Activated CD4-positive, alpha-beta T cell treated with anti-CD3 and anti-CD28 coated beads, Interleukin-2, amount 50 U/mL, for 24 hours (primary cell): ENCODE data around the gene ELAVL1.
"Not testable (repeated sequence)": the region's sequence is repeated elsewhere in the genome, so short reads cannot be mapped to it uniquely, and the experiment has no call there.

Source experiments
- DNase-seq, 2 donors: peaks; one replicate each; pipeline ENCODE4 v3.0.0-alpha.2; 2020; ENCODE audit warnings: low read depth in 1 of 2, low spot score in 1 of 2

ELAVL1 gene

DNA sequence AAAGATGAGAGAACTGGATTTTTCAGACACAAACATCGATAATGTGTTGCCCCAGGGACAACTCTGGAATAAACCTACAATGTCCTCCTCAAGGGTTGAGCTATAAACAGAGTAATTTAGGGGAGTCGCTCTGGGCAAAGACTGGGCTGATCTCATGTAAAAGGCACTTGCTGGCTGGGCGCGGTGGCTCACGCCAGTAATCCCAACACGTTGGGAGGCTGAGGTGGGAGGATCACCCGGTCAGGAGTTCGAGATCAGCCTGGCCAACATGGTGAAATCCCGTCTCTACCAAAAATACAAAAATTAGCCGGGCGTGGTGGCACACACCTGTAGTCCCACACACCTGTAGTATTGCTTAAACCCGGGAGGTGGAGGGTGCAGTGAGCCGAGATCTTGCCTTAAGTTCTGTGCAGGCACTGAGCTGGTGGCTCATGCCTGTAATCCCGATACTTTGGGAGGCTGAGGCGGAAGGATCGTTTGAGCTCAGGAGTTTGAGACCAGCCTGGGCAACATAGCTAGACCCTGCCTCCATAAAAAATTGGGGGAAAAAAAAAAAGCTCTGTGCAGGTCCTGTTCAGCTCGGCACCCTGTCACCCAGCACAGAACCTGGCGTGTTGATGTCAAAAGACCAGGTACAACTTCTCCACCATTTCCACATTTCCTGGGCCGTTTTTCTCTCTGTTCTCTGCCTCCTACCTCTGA lies 63.4 kb downstream of the ELAVL1 start:
- no peak for DNase-seq

DNA sequence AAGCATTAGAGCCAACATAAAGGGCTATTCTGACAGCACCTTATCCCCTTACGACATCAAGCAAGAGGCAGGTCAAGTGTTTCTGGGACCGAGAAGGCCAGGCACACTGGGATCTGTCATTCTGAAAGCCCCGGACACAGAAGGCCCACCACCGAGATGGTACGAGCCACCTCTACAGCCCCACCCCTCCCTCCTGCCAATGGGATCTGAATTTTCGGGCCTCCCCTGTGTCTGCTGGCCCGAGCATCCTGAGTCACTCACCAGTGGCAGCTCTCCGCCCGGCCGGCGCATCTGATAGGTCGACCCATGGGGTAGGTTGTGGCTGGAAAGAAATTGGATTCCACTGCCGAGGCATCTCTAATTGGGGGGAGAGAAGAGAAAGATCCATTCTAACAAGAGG lies 64.6 kb downstream of the ELAVL1 start:
- no peak for DNase-seq

DNA sequence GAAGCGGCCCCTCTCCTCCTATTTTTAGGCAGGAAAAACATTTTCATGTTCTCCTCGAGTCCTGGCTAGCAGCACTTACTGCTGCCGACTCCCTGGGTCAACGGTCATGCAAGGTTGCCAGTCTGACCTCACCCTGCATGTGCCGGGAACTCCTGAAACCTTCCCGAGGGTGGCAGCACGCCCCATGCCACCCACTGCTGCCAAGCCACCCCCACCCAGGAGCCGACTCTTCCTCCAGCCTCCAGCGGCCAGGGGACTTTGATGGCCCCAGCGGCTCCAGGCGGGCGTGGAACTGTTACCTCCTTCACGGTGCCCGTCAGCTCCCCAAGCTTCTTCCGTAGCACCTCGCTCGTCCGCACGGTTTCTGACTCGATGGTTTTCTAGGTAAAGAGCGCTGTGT lies 70.7 kb downstream of the ELAVL1 start:
- no peak for DNase-seq

DNA sequence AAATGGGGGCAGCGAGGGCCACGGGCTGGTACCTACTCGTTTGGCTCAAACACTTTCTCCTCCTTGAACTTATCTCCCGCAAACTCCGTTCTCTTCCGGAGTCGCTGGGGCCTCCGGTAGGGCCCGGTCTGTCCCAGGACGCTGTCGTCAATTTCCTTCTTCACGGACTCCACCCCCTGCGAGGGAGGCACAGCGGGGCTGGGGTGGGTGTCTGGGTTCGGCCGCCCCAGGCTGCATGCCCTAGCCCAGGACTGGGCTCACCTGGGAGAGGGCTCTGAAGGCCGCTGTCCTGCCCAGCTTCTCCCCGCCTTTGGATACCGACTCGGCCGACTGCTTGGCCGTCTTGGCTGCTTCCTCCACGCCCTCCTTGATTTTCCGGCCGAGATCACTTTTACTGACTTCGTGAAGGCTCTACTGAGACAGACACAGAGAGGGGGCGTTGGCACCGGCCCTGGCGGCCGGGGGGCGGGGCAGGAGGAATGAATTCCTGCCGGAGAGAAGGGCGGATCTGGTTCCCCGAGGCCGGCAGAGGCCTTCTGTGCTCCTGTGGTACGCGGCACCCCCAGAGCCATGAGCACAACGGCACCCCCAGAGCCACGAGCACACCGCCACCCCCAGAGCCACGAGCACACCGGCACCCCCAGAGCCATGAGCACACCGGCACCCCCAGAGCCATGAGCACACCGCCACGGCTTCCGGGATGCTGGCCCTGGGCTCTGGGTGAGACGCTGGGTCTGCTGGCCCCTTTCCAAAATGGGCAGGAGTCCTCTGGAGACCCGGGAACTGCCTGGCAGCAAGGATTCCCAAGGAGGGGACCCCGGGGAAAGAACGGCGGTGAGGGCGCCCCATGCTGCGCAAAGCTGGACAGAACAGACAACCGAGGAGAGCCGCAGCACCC lies 71.4 kb downstream of the ELAVL1 start:
- DNase-seq = no peak

DNA sequence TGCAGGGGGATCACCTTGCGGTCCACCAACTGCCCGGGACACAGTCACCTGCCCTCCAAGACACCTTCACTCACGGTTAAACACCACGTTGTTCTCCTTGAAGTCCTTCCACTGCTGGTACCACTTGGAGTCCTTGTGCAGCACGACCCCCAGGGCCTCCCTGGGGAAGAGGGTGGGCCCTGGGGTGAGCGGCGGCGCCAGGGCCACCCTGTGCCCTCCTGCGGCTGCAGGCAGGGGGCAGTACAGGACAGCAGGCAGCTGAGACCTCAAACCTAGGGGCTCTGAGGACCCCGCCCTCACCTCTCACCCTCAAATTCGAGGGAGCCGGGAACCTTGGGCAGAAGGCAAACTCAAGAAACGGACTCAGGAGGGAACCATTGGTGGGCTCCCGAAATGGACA lies 72.0 kb downstream of the ELAVL1 start:
- no peak for DNase-seq

DNA sequence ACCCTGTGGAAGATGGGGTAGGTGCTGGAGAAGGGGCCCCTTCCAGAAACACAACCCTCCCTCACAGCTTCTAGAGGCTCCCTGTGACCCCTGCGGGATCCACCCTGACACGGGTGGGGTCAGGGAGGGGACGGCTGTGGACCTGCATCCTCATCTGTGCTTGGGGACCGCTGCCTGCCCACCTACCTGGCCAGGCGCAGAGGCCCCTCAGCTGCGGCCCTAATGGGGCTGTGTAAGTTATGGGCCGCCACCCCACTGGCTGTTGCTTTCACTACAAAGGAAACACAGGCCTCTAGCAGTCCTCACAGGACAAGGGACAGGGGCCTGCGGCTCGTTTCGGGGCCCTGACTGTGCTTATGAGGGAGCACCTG lies 72.5 kb downstream of the ELAVL1 start:
- no peak for DNase-seq

DNA sequence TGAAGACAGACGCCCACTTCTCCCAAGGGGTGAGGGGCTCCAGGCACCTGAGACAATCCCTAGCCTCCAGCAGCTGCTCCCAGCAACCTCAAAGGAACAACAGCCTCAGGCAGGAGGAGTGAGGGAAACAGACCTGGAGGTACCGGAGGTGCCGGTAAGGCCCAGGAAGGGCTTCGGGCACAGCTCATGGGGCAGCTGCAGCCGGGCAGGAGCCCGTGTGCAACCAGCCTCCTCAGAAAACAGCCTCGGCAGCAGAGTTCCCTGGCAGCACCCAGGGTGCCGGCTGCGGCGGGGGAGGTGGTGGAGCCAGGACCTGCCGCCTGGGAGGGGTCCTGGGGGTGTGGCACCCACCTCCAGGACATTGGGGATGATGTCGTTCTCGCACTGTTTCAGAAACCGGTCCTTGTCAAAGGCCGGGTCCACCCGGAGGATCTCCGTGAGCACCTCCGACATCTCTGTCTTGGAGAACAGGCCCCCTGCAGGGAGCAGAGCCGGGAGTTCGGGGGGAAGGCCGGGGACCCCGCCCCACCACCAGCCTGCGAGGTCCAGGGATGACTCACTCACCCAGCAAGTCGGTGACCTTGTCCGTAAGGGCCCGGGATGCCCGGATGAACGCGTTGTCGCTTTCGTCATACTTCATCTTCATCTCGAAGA lies 73.0 kb downstream of the ELAVL1 start:
- no peak for DNase-seq

DNA sequence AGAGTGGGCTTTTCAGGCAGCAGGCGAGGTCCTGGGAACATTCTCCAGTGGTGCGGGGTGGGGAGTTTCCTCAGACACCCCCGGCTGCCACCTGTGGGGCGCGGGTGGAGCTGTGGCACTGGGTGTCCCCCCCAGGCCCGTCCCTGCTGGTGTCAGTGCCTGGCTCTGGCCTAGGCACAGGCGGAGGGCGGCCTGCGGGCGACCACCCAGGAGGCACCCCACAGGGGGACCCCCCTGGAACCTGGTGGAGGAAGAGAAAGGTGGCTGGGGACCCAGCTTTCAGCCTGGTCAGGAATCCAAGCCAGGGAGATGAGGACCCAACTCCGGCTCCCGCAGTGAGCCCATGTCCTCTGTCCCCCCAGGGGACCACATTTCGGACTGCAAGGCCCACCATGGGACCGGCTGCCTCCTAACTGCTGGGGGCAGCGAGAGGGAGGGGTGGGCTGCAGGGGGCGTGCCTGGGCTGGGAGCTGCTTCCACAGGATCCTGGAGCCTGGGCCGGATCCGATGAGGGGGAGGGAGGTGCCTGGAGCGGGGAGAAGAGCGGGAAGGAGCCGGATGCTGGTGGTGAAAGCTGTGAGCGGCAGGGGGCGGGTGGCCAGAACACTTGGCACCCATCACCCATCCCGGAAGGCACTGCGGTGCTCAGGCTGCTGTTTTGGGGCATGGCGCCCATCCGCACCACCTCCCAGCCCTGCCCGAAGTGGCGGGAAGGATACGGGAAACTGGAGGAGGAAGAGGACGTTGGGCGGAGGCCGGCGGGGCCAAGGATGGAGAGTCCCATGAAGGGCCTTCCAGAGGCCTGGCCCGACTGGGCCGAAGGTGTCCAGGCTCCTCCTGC lies 74.0 kb downstream of the ELAVL1 start:
- DNase-seq = no peak

DNA sequence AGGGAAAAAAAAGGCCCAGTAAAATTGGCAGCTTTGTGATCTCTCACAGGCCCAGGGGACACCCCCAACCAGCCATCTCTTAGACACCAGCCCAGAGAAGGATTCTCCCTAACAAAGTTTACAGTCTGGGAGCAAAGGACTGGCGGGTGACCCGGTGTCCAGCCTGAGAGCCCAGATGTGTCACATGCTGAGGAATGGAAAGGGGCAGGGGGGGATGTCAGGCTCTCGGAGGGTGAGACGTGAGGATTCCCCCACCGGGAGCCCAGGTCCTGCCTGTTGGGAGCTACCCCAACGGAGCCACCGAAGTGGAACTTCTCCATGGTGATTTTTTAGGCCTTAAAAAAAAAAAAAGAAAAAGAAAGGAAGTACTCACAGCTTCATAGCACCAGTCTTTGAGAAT lies 74.7 kb downstream of the ELAVL1 start:
- no peak for DNase-seq

DNA sequence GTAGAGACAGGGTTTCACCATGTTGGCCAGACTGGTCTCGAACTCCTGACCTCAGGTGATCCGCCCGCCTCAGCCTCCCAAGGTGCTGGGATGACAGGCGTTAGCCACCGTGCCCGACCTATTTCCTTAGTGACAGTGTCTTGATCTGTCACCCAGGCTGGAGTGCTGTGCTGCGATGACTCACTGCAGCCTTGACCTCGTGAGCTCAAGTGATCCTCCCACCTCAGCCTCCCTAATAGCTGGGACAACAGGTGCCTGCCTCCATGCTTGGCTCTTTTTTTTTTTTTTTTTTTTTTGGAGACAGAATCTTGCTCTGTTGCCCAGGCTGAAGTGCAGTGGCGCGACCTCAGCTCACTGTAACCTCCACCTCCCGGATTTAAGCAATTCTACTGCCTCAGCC lies 75.4 kb downstream of the ELAVL1 start:
- not testable (repeated sequence) for DNase-seq

DNA sequence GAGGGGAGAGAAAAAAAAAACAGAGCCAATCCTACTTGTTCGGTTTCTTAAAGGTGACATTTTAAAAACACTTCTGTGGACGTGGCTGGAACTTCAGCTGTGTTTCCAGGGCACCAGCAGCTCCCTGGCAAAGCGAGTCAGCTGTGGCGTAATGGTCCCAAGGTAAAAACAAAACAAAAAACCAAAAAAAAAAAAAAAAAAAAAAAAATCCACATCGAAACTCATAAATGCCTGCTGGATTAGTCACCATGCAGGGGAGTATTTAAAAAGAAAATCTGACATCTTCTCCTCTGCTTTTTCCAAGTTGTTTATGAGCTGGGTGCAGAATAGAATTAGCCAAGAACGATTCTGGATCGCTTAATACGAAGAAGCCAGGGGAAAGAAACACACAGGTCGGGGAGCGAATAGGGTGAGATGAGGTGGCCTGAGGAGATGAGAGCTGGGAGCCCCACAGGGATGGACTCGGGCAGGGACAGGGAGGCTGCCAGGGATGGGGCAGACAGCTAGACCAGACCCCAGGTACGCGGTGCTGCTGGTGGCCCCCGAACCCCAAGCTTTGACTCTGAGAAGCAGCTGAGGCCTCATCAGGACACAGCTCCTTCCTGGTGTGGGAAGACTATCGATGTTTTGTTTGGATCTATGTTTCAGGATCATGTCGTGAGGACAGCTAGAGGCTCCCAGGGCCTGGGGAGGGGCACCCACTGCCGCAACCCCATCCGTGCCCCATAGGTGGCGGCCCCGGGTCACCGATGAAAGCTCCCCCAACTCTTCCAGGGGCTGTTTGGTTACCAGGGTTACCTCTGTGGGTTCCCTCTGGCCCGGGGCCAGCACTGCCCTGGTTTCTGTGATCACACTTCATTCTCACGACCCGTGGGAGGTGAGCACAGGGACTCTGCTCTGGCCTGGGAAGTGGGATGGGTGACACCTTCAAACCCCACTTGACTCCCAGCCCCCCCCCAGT lies 76.4 kb downstream of the ELAVL1 start:
- peak in 1 of 2 donors; percentile 33 for DNase-seq

DNA sequence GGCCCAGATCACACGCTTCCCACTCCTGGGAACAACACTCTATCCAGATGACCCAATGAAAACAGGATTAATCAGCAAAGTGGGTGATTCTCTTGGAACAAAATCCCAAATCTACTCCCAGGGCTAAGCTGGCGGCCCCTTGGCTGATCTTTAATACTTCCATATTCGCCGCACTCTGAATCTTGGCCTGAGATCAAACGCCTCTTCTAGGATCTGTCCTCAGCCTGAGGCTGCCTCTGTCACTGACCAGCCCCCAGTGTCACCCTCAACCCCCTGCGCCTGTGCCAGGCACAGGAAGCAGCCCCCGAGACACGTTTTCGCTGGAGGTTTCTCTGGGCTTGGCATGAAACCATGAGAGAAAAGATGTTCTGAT lies 77.1 kb downstream of the ELAVL1 start:
- no peak for DNase-seq

DNA sequence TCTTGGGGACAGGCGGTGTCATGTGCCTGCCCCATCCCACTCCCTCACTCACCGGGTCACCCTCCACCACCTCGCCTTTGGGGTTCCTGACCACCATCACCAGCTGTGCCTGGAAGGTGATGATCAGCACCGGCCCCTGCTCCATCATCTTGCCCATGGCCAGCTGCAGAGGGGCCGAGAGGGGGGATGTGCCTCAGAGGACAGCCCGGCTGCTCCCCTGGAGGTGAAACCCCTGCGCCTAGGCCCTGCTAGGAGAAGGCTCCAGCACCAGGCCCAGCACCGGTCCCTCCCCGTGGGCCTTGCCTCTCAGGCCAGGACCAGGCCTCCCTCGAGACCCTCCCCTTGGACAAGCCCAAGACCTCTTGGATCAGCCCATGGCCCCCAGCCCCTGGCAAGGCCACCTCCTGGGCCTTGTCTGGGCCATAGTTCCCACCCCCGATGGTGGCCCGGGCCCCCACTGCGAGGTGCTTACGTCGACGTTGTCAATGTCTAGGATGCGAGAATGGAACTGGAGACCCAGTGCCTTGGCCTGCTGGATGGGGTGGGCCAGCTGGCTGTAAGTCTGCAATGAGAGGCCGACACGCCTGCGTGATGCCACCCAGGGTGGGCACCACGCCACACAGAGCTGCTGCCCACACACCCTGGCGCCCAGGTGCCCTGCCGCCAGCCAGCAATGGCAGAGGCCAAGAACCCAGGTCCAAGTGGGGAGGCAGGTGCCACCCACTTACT lies 77.7 kb downstream of the ELAVL1 start:
- no peak for DNase-seq

DNA sequence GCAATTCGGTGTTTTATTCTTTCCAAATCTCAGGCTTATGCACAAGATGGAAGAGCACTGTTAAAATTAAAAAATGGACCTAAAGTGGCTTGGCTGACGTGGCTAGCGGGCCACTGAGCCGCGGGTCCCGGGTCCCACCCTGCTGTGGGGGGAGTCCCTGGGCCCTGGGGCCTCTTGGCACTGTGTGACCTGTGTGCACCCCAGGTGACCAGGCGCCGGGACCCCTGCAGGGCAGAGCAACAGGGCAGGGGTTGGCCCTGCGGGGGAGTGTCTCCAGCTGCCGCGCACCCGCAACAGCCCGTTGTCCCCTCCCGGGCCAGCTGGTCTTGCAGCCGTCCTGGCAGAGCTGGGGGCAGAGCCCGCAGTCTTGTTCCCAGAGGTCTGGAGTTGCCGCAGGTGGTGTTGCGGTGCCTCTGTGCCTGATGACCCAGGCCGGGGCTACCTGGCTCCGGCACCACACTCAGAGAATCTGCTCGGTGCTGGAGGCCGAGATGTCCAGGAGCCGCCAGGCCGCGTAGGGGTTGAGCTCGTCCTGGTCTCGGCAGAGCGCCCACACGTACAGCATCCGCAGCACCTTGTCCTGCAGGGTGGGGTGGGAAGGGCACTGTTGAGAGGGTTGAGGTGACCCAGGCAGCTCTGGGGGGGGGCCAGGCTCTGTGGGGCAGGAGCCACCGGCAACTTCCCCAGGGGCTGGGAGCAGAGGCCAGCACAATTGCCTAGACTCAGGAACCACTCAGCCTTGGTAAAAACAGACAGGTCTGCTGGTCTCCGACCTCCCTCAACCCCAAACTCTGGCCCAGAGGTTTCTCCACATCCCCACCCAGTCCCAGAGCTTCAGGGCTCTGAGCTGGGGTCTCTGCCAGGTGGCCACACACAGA lies 78.5 kb downstream of the ELAVL1 start:
- no peak for DNase-seq

DNA sequence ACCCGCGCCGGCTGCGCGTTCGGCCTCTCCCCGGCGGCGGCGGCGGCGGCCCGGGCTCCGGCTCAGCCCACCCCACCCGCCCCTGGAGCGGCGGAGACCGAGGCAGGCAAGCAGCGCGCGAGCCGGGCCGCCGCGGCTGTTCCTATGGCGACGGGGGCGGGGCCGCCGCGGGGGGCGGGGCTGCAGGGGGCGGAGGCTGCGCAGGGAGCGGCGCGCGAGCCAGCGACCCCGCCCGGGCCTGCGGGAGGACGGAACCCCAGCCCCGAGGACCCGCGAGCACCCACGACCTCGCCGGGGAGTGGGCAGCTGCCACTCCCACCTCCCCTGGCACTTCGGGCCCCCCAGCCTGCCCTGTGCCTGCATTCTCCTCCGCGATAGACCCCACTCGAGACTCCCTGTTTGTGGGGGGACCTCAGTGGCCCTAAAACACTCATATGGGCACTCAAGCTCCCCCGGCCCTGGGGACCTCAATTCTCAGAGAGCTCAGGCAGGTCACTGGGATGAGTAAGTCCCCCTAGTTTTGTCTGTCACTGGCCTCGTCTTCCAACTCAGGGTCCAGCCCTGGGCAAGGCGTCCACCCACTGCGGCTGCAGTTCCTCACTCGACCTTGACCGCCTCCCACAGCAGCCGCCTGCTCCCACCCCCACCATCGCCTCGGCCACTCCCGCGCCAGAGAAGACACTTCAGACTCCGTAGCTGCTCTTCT lies 79.3 kb downstream of the ELAVL1 start, which contains the start of gene CTXN1:
Gene CTXN1, minus strand, starts transcription at position 115 of the 706 bp plus-strand sequence. CDS start 597 bp downstream, outside the sequence.
- DNase-seq = peak; percentile 60 to 62

DNA sequence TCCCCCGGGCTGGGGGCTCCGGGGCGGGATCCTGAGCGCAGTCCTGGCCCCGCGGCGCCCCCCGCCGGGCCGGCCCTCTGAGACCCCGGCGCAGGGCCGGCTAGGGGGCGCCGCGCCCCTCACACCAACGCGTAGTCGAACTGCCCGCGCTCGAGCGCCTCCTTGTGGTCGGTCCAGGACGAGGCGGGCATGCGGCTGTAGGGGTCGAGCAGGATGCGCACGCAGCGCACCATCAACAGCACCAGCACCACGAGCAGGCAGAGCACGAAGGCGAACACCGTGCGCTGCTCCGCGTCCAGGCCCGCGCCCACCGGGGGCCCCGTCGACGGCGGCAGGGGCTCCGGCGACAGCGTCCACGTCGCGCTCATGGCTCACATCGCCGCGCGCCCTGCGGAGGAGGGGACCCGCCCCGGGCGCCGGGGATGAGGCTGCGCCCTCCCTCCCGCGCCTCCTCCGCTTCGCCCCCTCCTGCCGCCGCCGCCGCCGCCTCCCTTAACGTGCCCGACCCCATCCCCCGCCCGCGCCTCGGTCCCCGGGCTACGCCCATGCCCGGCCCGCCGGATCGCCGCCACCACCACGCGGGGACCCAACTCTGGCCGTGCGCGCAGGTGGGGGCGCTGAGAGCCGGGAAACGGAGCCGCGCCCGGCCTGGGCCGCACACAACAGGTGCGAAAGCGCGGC lies 80.1 kb downstream of the ELAVL1 start:
- peak; percentile 44 to 67 for DNase-seq

DNA sequence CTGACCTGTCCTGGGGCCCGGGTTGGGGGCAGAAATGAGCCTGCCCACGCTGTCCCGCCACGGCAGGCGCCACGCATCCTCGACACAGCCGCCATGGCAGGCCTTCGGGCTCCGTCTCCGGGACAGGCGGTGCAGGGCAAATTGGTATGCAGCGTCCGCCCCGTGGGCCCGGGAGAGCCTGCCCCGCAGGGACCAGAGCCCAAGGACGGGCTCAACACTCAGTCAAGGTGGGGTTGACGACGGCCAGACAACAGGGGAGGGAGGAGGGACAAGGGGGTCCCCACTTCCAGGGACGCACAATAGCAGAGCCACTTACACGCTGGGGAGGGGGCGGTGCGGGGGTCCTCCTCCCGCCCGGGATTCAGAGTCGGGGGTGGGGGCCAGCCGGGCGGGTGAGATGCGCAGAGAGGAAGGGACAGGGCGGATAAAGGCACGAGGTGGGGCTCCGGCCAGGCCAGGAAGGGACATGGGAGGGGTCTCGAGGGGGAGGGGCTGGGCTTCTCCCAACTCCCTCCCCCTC lies 80.7 kb downstream of the ELAVL1 start:
- DNase-seq = no peak
